ENCODE results near the gene SLC37A1.
A peak's percentile ranks its signal among the peaks of the same experiment; 100 is the strongest.

The SLC37A1 gene

DNA sequence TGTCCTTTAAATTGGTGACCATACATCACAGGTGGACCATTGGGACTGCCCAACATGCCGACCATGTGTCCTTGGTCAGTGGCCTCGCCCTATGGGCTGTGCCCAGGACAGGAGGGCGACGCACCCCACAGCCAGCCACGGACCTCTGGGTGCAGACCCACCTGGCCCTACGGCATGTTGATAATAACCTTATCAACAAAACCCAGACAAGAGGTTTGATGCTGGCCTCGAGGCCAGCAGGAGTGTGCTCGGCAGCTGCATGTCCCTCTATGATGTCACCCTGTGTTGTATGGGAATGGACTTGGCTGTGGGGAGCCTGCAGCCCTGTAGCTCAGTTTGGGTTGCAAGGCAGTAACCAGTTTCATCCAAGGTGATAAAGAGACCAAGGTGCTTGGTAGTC is 32.1 kb downstream of the SLC37A1 start:
- Mint-ChIP-seq H3K27ac (no peak overlapping the region), H3K36me3 (ENCODE audit: low read depth) (peaks cover 84% of the 10 kb centered on the region), H3K27me3 (no peaks in the 10 kb centered on the region)

DNA sequence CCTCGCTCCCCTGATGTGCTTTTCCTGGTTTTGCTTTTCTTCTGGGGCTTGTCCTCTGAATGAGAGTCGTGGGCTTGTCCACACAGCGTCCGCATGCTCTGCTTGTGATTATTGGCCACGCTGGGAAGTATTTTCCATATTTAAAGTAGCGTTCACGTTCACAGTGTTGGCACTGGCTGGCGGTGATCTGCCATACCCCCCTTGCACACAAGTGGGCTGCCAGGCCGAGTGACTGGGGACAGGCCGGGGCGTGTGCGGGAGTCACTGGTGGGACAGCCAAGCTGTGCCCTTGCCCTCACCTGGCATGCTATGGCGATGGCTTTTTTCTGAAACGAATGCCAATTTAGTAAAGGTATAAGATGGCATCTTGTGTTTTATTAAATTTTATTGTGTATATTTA is 32.8 kb downstream of the SLC37A1 start:
- H3K4me1 Mint-ChIP-seq (ENCODE audit: low read depth) = peaks cover 12% of the 10 kb centered on the region
- DNase-seq = no peak
- H3K9me3 Mint-ChIP-seq = no peaks in the 10 kb centered on the region
- H3K36me3 Mint-ChIP-seq (ENCODE audit: low read depth) = peaks cover 81% of the 10 kb centered on the region
- no peaks in the 10 kb centered on the region for H3K27me3 Mint-ChIP-seq
- no peak overlapping the region for H3K27ac Mint-ChIP-seq
- H3K4me3 Mint-ChIP-seq = no peak overlapping the region

More for the DNA sequence above, 32.1 kb downstream of the SLC37A1 start:
- DNase-seq = no peak
- peaks cover 12% of the 10 kb centered on the region for H3K4me1 Mint-ChIP-seq (ENCODE audit: low read depth)
- no peaks in the 10 kb centered on the region for H3K9me3 Mint-ChIP-seq
- no peak overlapping the region for H3K4me3 Mint-ChIP-seq

DNA sequence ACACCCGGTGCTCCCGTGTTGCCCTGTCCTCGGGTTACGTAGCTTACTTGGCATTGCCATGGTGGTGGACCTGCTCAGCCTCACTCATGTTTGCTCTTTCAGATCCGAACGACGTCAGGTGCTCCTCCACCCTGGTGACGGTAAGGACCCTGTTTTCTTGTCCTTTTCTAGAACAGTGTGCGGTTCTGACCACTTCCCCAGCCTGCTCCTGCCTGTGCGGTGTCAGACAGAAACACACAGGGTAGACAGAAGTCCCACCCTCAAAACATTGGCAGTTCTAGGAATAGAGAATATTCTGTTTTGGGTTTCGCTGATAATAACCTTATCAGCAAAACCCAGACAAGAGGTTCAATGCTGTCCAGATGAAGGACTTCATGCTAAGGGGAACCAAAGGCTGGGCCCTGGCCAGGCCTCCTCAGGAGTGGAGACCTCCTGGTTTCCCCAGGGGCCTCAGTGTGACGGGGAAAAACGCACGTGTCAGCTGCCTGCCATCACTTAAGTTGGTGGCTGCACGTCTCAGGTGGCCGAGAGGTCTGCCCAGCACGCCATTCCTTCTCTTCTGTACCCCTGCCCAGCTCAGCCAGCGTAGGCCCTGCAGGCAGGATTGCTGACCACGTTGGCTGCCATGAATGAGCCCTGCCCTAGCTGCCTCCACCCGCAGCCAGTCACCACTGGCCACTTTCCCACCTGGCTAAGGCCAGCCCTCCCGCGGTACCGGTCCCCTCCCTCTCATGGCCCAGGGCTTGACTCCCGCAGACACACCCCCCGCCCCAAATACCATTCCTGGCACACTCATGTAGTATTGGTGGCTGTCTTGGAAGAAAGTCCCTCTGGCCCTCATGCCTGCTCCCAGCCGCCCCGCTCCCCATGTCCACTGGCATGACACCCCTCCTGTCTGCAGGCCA is 33.6 kb downstream of the SLC37A1 start:
- no peak for DNase-seq
- Mint-ChIP-seq H3K9me3 (no peaks in the 10 kb centered on the region), H3K27ac (no peak overlapping the region), H3K4me1 (ENCODE audit: low read depth) (peaks cover 12% of the 10 kb centered on the region), H3K36me3 (ENCODE audit: low read depth) (peaks cover 77% of the 10 kb centered on the region), H3K4me3 (no peak overlapping the region), H3K27me3 (no peaks in the 10 kb centered on the region)

DNA sequence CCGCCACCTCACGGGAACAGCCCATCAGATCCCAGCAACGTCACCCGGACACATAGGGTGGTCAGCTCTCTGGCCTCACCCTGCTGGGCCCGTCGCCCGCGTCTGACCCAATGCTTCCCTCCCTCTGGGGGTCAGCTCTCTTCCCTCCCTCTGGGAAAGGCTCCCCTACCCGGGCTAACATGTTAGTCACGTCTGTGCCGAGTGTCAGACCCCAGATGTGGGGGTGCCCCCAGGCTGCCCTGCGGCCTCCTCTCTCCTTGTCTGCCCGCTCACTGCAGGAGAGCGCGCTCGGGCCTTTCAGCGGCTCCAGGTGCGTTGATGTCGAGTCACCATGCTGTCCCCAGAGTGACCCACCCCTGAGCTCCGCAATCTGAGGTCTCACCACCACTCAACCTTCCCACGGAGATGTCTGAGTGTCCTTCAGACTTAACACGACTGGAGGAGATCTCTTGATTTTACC is 34.3 kb downstream of the SLC37A1 start:
- peaks cover 72% of the 10 kb centered on the region for H3K36me3 Mint-ChIP-seq (ENCODE audit: low read depth)

DNA sequence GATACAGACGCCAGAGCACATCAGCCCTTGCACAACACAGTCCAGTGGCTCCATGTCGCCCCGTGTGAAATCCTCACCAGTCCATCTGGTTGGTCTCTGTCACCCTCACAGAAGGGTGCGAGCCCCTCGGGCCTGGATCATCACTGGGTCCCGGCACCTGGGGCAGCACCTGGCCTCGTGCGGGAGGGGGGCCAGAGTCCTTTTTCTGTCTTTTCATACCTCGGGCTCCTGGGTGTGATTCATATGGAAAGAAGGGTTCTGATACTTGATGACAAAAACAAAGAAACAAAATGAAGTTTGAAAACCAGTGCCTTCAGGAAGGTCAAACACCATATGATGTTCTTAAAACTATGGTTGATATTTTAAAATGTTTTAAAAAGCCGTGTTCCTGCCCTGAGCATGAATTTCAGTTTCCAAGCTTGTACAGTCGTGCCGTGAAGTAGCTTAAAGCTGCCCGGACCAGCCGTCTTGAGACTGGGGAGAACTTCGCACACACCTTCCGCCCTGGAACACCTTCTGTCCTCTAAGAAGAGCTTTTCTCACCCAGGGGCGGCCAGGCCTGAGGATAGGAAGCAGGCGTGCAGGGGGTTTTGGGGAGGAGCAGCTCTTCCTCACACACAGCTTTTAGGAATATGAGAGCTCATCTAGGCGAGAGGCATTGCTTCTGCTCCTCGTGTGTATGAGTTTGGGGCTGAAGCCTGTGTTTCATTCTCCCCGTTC is 35.2 kb downstream of the SLC37A1 start:
- H3K27me3 Mint-ChIP-seq = no peaks in the 10 kb centered on the region
- peaks cover 67% of the 10 kb centered on the region for H3K36me3 Mint-ChIP-seq (ENCODE audit: low read depth)
- H3K27ac Mint-ChIP-seq = peak overlapping the region; percentile 20
- H3K4me1 Mint-ChIP-seq (ENCODE audit: low read depth) = peaks cover 12% of the 10 kb centered on the region
- no peaks in the 10 kb centered on the region for H3K9me3 Mint-ChIP-seq
- H3K4me3 Mint-ChIP-seq = no peak overlapping the region
- no peak for DNase-seq

More for the DNA sequence above, 34.3 kb downstream of the SLC37A1 start:
- no peak for DNase-seq
- Mint-ChIP-seq H3K4me3 (no peak overlapping the region), H3K9me3 (no peaks in the 10 kb centered on the region), H3K27ac (no peak overlapping the region), H3K27me3 (no peaks in the 10 kb centered on the region), H3K4me1 (ENCODE audit: low read depth) (peaks cover 12% of the 10 kb centered on the region)

DNA sequence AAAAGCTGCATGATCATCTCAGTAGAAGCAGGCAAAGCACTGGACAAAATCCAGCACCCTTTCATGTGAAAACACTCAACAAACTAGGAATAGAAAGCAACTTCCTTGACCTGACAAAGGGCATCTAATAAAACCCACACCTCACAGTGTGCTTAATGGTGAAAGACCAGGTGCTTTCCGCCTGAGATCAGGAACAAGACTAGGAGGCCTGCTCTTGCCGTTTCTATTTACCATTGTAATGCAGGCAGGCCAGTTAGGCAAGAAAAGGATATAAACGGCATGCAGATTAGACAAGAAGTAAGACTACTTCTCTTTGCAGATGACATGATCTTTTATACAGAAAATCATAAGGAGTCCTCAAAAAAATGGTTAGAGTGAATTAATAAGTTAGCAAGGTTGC is 37.2 kb downstream of the SLC37A1 start:
- Mint-ChIP-seq H3K36me3 (ENCODE audit: low read depth) (peaks cover 63% of the 10 kb centered on the region), H3K4me1 (ENCODE audit: low read depth) (peaks cover 7% of the 10 kb centered on the region), H3K27ac (no peak overlapping the region), H3K4me3 (no peak overlapping the region), H3K27me3 (no peaks in the 10 kb centered on the region), H3K9me3 (no peaks in the 10 kb centered on the region)
- no peak for DNase-seq

DNA sequence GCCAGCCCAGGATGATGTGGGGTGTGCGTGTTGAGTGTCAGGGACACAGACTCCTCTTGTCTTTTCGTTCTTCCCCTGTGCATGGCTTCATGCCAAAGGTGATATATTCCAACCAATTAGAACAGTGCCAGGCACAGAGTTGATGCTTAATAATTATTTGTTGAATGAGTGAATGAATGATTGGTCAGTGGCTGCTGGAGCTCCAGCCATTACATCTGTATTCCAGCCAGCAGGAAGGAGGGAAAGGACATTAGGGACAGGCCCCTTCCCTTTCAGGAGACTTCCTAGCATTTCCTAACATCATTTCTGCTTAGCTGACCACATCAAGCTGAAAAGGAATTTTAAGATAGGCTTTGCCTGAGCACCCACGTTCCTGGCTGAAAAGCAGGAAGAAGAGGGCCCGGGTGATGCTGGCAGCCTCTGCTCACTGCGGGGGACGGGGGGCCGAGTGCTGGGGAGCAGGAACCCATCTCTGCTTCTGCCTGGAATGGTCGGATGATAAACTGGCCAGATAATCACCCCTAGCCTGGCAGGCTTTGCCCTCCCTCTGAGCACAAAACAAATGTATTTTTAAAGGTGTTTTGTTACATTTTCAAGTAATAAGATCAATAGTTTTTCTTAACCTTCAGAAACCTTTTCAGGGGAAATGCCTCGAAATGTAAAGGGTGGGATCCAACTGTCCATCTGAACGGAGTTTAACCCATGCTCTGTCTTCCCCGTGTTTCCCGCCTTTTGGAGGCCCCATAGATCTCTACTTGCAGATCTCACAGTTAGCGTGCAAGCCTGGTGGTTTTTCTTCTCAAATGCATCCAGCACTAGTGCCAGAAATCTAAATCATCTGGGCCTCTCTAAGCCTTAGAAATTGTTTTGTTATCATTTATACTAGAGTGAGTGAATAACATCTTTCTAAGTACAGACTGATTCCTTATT is 39.0 kb downstream of the SLC37A1 start:
- DNase-seq = peak; percentile 13
- Mint-ChIP-seq H3K4me1 (ENCODE audit: low read depth) (peaks cover 7% of the 10 kb centered on the region), H3K4me3 (no peak overlapping the region), H3K27ac (no peak overlapping the region), H3K36me3 (ENCODE audit: low read depth) (peaks cover 58% of the 10 kb centered on the region), H3K27me3 (no peaks in the 10 kb centered on the region), H3K9me3 (no peaks in the 10 kb centered on the region)

DNA sequence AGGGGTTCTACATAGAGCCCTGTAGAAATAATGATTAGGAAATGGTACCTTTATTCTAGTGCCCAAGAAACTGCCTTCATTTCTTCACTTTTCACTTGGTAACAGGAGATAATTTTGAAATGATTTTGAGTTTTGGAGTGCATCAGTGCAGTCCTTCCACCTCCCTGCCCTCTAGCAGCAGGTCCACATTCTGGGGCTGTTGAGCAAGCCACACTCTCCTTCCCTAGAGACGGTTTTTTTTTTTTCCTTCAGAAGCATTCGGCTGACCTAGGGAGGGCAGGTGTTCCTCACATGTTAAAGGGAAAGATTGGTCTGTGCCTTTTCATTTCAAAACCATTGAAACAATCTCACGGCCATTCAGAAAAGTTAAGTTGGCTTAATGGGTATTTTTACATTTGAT is 39.8 kb downstream of the SLC37A1 start:
- peaks cover 57% of the 10 kb centered on the region for H3K36me3 Mint-ChIP-seq (ENCODE audit: low read depth)
- H3K9me3 Mint-ChIP-seq = no peaks in the 10 kb centered on the region
- H3K4me1 Mint-ChIP-seq (ENCODE audit: low read depth) = peaks cover 6% of the 10 kb centered on the region
- no peak overlapping the region for H3K27ac Mint-ChIP-seq
- no peak overlapping the region for H3K4me3 Mint-ChIP-seq
- DNase-seq = peak; percentile 24
- no peaks in the 10 kb centered on the region for H3K27me3 Mint-ChIP-seq

DNA sequence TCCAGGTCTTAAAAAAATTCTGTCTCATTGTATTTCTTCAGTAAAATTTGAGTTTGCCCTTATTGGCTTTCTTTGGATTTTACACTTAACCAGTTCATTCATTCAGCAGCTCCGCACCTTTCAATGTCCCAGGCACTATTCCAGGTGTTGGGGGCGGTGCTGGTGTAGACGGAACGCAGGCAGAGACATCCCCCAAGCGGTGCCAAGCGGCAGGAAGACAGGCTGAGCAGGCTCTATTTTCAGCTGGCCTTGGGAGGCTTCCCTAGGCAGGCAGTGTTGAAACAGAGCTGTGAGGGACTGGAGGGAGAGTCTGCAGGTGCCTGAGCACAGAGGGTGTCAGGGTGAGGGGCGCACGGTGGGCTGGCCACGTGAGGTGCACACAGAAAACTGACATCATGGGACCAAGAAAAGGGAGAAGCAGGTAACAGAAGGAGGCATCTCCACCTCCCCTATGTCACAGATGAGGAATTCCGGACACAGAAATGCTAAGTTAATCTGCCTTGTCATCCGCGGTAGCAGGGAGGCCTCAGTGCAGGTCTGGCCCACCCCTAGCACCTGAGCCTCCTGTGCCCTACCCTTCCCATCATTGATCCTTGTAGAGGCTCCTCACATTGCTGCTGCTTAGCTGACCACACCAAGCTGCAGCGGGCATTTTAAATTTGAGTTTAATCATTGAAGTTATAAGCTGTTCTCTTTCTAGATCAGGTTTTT is 40.8 kb downstream of the SLC37A1 start:
- Mint-ChIP-seq H3K9me3 (no peaks in the 10 kb centered on the region), H3K27ac (no peak overlapping the region), H3K4me1 (ENCODE audit: low read depth) (no peaks in the 10 kb centered on the region), H3K36me3 (ENCODE audit: low read depth) (peaks cover 57% of the 10 kb centered on the region), H3K27me3 (no peaks in the 10 kb centered on the region), H3K4me3 (no peak overlapping the region)
- peak; percentile 11 for DNase-seq

DNA sequence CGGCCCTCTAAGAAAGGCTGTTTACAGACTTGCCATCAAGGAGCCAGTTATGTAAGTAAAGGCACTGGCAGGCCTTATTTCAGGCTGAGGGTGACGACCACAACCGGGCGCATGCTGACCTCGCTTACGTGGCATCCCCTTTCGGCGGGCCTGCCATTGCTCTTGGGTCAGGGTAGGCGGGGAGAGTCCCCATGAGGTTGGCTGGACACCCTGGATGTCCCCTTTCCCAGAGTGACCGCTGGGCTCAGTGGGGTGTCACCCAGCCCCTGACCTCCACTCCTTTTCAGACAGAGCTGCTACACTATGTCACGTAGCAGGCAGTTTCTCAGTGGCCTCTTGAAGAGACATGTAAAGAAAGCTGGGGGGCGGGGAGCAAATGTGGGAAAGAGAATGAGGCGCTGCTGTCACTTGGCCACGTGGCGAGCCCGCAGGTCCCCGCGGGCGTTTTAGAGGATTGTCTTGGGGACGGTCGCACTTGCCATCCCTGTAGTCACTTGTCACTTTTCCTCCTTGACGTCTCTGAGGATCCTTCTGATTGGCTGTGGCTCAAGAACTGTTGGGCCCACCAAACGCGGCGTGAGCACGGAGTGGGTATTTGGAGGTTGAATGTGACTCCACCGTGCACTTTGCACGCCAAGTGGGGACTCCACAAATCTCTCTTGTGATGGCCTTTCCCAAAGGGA is 42.2 kb downstream of the SLC37A1 start:
- no peaks in the 10 kb centered on the region for H3K27me3 Mint-ChIP-seq
- no peak for DNase-seq
- H3K36me3 Mint-ChIP-seq (ENCODE audit: low read depth) = peaks cover 64% of the 10 kb centered on the region
- no peak overlapping the region for H3K27ac Mint-ChIP-seq
- no peaks in the 10 kb centered on the region for H3K4me1 Mint-ChIP-seq (ENCODE audit: low read depth)
- H3K9me3 Mint-ChIP-seq = no peaks in the 10 kb centered on the region
- no peak overlapping the region for H3K4me3 Mint-ChIP-seq

DNA sequence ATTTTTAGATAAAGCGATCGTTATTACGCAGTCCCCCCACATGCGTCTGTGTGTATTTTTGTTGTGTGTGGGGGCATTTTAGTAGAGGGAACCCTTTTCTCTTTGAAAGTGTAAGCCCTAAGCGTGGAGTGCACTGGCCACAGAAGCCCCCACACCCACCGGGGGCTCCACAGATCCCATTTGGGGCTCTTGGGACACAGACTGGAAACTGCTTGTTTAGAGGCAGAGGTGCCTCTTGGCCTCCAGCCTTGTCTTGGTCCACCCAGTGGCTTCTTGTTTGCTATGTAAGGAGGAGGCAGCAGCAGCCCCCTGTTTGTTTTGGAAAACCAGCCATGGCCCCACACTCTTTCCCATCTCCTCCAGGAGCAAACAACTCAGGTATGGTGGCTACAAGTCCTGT is 42.8 kb downstream of the SLC37A1 start:
- H3K9me3 Mint-ChIP-seq = no peaks in the 10 kb centered on the region
- no peaks in the 10 kb centered on the region for H3K4me1 Mint-ChIP-seq (ENCODE audit: low read depth)
- no peak overlapping the region for H3K27ac Mint-ChIP-seq
- no peak for DNase-seq
- H3K27me3 Mint-ChIP-seq = no peaks in the 10 kb centered on the region
- H3K4me3 Mint-ChIP-seq = no peak overlapping the region
- peaks cover 70% of the 10 kb centered on the region for H3K36me3 Mint-ChIP-seq (ENCODE audit: low read depth)

DNA sequence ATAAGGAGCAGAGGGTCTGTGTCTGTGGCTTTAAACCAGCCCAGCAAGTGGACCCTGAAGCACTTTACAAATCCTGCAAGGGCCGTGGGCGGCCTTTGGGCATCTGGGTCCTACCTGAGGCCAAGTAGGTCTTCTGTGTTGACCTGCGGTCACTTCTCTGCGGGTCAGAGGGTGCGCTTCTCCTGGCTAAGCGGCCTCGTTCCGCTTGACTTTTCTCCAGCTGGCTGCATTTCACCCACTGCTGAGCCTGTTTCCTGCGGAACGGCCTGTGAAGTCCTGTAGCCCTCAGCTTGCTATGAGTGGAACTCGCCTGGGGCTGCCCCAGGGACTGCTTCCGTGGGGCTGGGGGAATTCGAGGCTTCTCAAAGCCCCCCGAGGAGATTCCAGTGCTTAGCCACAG is 43.3 kb downstream of the SLC37A1 start:
- Mint-ChIP-seq H3K27me3 (no peaks in the 10 kb centered on the region), H3K4me1 (ENCODE audit: low read depth) (no peaks in the 10 kb centered on the region), H3K9me3 (no peaks in the 10 kb centered on the region), H3K4me3 (no peak overlapping the region), H3K27ac (no peak overlapping the region), H3K36me3 (ENCODE audit: low read depth) (peaks cover 74% of the 10 kb centered on the region)
- DNase-seq = no peak

DNA sequence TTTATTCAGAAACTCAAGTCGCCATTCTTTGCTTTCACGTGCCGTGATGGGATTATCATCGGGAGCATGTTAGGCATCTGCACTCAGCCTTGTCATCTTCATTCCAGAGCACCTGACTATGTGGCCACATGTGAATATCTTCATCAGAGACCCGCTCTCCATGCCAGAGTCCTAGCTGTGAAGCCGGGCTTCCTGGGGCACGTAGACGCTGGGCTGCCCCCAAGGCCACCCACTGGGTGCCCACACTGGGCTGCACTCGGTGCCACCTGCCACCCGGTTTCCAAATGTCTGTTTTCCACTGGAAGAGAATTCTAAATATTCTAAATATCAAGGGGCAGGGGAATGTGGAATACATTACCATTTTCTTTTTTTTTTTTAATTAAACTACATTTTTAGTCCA is 43.8 kb downstream of the SLC37A1 start:
- no peaks in the 10 kb centered on the region for H3K27me3 Mint-ChIP-seq
- no peak overlapping the region for H3K27ac Mint-ChIP-seq
- no peaks in the 10 kb centered on the region for H3K4me1 Mint-ChIP-seq (ENCODE audit: low read depth)
- no peak overlapping the region for H3K4me3 Mint-ChIP-seq
- no peaks in the 10 kb centered on the region for H3K9me3 Mint-ChIP-seq
- DNase-seq = no peak
- H3K36me3 Mint-ChIP-seq (ENCODE audit: low read depth) = peaks cover 79% of the 10 kb centered on the region
